Thyroid gland (tissue), 4 donors: ENCODE results near the gene CAPN14.

Experiments
- CTCF ChIP-seq, 6 experiments: fragments of 200-600 bp in 3 of 6; fragments of 450-650 bp in 3 of 6; sonication (generic) in 3 of 6; IDR thresholded peaks; one replicate each; pipeline ENCODE4 v1.5.1; 2016 to 2019; ENCODE audit warnings: antibody characterized with exemption in 6 of 6, mild to moderate bottlenecking in 2 of 6, inconsistent platforms in 1 of 6, moderate library complexity in 1 of 6
- POLR2A ChIP-seq, 2 donors: fragments of 450-650 bp; IDR thresholded peaks; one replicate each; pipeline ENCODE4 v1.6.1; 2017; ENCODE audit warnings: antibody characterized with exemption in 2 of 2, mild to moderate bottlenecking in 2 of 2, moderate library complexity in 1 of 2

GRCh38 chr2:31203916-31204315 lies 13.4 kb downstream of the CAPN14 start:
- TF ChIP-seq CTCF (IDR thresholded peaks at IDR 0.05) (no peak), POLR2A (IDR thresholded peaks at IDR 0.05) (no peak)
